Measurements from ENCODE around the gene FAM131B.

FAM131B gene

GRCh38 chr7:143384148-143384547 lies 21.6 kb upstream of the FAM131B start:
- FAIRE-seq = no peak
- no peak for TF ChIP-seq CTCF (IDR thresholded peaks at IDR 0.05; ENCODE audit: insufficient read depth, missing control alignments)

GRCh38 chr7:143383642-143383957 lies 21.1 kb upstream of the FAM131B start:
- FAIRE-seq (no peak), DNase-seq (ENCODE audit: insufficient read length, low spot score) (no peak)
- TF ChIP-seq CTCF (IDR thresholded peaks at IDR 0.05; ENCODE audit: insufficient read depth, missing control alignments) = no peak

More at GRCh38 chr7:143384148-143384547, 21.6 kb upstream of the FAM131B start:
- DNase-seq (ENCODE audit: insufficient read length, low spot score) = no peak

- no peak for TF ChIP-seq CTCF (IDR thresholded peaks at IDR 0.05; ENCODE audit: insufficient read depth, missing control alignments)
- DNase-seq (ENCODE audit: insufficient read length, low spot score) (no peak), FAIRE-seq (no peak)
Observed at GRCh38 chr7:143382791-143383641, 20.5 kb upstream of the FAM131B start.

- FAIRE-seq (no peak), DNase-seq (ENCODE audit: insufficient read length, low spot score) (no peak)
Observed at GRCh38 chr7:143382126-143382790, 19.7 kb upstream of the FAM131B start.

GRCh38 chr7:143381427-143382125 lies 19.1 kb upstream of the FAM131B start:
- no peak for TF ChIP-seq CTCF (IDR thresholded peaks at IDR 0.05; ENCODE audit: insufficient read depth, missing control alignments)
- DNase-seq (ENCODE audit: insufficient read length, low spot score) (no peak), FAIRE-seq (no peak)

More at GRCh38 chr7:143382126-143382790, 19.7 kb upstream of the FAM131B start:
- TF ChIP-seq CTCF (IDR thresholded peaks at IDR 0.05; ENCODE audit: insufficient read depth, missing control alignments) = no peak

- DNase-seq (ENCODE audit: insufficient read length, low spot score) = peak; percentile 83
- FAIRE-seq = no peak
- TF ChIP-seq CTCF (IDR thresholded peaks at IDR 0.05; ENCODE audit: insufficient read depth, missing control alignments) = no peak
Observed at GRCh38 chr7:143380646-143381426, 18.3 kb upstream of the FAM131B start, which contains the start of gene ZYX. TSS of gene ZYX (plus strand) at chr7:143381345. CDS start at chr7:143381572, 227 bp downstream.
